ENCODE results near the gene CLEC2D.
"Not testable (repeated sequence)": the region's sequence is repeated elsewhere in the genome, so short reads cannot be mapped to it uniquely, and the experiment has no call there.

The CLEC2D gene

GRCh38 chr12:9699269-9699897, 29.9 kb downstream of the CLEC2D start:
- DNase-seq (ENCODE audit: low read depth in 2 of 2, low spot score in 1 of 2) = no peak

DNA sequence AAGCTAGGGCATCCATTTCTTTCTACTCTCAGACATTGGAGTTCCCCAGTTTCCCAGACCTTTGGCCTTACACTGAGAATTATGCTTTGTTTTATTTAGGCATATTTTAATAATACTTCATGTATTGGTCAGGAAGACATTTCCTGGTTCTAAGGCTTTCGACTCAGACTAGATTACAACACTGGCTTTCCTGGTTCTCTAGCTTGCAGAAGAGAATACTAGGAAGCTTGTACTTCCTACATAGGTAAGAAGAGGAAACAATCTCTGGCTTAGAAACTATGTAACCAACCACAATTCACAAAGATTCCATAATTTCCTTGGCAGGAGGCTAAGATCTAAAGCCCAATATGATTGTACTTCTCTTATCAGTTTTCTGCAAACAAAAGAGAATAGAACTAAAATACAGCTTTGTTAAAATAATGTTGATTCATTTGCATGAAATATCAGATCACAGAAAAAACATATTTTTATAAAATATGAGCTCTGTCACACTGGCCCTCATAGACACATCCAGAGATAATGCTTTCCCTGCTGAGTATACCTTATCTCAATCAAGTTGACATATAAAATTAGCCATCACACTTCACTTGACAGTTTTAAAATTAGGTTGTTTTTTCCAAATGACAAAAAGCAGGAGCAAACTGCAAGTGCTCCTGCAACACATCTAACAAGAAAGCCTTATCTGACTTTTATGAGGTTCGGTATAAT, 30.5 kb downstream of the CLEC2D start:
- DNase-seq (ENCODE audit: low read depth in 2 of 2, low spot score in 1 of 2) = no peak

- DNase-seq (ENCODE audit: low read depth in 2 of 2, low spot score in 1 of 2) = no peak
Observed at GRCh38 chr12:9700606-9700956, 31.1 kb downstream of the CLEC2D start.

GRCh38 chr12:9701380-9702154, 32.1 kb downstream of the CLEC2D start:
- DNase-seq (ENCODE audit: low read depth in 2 of 2, low spot score in 1 of 2) = no peak

DNA sequence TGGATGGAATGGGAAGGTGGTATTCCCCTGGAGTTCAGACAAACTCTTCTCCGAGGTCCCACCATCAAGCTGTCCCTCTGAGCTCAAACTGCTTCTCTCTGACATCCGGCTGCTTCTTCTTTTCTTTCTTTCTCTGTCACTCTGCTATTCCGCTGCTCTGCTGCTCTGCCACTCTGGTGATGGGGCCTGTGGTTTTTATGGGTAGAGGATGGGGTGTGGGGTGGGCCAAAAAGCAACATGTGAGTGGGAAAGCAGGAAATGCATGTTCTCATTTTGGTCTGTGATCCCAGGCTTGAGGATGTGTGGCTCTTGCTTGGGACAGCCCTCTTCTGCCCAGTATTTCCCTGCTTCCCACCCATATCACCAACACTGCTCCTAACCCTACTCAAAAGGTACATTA, 32.7 kb downstream of the CLEC2D start:
- no peak for DNase-seq (ENCODE audit: low read depth in 2 of 2, low spot score in 1 of 2)

- not testable (repeated sequence) for DNase-seq (ENCODE audit: low read depth in 2 of 2, low spot score in 1 of 2)
Observed at GRCh38 chr12:9704561-9704960, 35.0 kb downstream of the CLEC2D start.

- no peak for DNase-seq (ENCODE audit: low read depth in 2 of 2, low spot score in 1 of 2)
Observed at GRCh38 chr12:9706086-9706685, 36.7 kb downstream of the CLEC2D start.

DNA sequence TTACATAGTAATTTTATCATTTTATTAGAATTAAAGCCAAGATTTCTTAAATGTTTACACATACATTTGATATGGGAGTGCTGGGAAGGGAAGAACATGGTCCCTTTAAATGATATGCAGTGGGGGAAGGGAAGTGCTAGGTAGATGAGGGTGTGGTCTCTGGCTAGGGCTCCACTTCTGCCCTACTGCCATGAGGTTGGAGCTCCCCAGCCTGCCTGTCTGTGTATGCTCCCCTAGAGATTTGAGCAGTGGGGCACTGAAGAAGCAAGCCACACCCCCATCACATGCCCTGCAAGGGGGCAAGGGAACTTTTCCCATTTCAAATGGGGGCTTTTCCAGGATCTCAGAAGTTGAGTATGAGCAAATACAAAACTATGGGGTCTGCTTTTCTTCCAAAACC, 37.8 kb downstream of the CLEC2D start:
- no peak for DNase-seq (ENCODE audit: low read depth in 2 of 2, low spot score in 1 of 2)

DNA sequence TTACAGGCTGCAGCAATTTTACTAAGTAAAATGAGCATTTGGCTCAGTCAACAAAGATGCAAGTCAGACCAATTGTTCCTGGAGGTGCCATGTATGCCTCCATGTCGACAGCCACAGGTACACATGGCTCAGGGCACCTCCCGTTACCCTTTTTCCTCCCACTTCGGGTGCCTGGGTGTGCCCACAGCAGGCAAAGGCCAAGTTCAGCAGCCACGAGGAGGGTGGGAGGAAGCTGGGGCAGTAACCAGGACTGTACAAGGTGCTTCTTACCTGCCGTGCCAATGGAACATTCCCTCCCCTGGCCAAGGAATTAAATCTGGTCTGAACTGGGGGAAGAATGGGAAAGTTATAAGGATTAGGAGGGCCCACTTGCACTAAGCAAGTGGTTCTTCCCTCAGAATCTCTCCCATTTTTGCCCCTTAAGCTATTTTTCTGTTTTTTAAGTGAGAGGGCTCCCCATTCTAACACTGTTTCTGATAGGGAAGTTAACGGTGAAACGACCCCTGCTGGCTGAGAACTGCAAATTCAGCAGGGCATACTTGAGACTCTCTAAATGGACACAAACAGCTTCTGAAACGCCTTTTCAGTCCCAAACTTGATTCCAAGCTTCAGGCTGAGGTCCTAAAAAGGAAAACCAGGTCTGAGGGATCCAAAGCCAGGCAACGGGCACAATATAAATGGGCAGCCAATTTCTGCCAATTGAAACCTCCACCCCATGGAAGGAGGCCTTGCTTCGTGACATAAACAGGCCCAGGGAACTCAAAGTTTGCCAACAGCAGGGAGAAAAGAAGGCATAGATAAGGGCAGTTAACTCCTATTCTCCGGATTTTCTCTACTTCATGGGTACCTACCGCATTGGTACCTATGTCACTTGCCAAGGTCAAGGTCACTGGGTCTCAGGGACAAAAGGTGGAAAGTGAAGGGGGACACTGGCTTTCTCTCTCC, 38.6 kb downstream of the CLEC2D start:
- DNase-seq (ENCODE audit: low read depth in 2 of 2, low spot score in 1 of 2) = peak; percentile 33 to 38

- DNase-seq (ENCODE audit: low read depth in 2 of 2, low spot score in 1 of 2) = no peak
Observed at GRCh38 chr12:9708853-9709252, 39.3 kb downstream of the CLEC2D start.

GRCh38 chr12:9710584-9711375, 41.3 kb downstream of the CLEC2D start:
- no peak for DNase-seq (ENCODE audit: low read depth in 2 of 2, low spot score in 1 of 2)

DNA sequence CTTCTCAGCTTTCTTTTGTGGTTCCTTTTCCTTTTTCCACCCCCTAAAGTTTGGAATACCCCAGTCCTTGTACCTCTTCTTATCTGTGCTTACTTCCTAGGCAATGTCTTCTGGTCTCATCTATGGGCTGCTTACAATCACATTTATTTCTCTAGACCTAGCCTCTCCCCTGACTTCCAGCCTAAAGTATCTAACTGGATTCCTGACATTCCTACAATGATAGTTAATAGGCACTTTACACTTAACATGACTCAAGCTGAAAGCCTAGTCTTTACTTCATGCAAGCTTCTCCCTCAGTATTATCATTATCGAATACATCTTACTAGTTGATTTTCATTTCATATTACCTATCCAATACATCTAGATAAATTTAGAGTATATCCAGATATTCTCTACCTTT, 42.2 kb downstream of the CLEC2D start:
- DNase-seq (ENCODE audit: low read depth in 2 of 2, low spot score in 1 of 2) = no peak

- not testable (repeated sequence) for DNase-seq (ENCODE audit: low read depth in 2 of 2, low spot score in 1 of 2)
Observed at GRCh38 chr12:9713032-9713558, 43.6 kb downstream of the CLEC2D start.

- no peak for DNase-seq (ENCODE audit: low read depth in 2 of 2, low spot score in 1 of 2)
Observed at GRCh38 chr12:9717070-9717925, 47.8 kb downstream of the CLEC2D start.

- DNase-seq (ENCODE audit: low read depth in 2 of 2, low spot score in 1 of 2) = no peak
Observed at GRCh38 chr12:9718968-9719367, 49.5 kb downstream of the CLEC2D start.

DNA sequence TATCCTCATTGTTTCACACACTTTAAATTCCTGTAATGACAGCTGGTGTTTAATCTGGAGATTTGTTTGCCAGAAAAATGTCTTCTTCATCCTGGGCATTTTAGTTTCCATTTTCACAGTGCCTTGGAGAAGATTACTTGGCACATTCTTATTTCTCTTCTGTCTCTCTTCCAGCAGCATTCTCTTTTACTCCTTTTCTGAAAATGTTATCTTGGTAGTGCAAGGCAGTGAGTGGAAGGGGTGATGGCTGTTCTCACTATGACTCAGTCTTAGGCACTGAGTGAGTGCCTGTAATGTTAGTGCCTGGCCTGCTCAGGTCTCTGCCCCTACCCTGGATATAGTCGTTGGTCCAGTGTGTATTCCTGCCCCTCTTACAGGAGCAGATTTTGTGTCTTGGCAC, 50.3 kb downstream of the CLEC2D start:
- no peak for DNase-seq (ENCODE audit: low read depth in 2 of 2, low spot score in 1 of 2)

DNA sequence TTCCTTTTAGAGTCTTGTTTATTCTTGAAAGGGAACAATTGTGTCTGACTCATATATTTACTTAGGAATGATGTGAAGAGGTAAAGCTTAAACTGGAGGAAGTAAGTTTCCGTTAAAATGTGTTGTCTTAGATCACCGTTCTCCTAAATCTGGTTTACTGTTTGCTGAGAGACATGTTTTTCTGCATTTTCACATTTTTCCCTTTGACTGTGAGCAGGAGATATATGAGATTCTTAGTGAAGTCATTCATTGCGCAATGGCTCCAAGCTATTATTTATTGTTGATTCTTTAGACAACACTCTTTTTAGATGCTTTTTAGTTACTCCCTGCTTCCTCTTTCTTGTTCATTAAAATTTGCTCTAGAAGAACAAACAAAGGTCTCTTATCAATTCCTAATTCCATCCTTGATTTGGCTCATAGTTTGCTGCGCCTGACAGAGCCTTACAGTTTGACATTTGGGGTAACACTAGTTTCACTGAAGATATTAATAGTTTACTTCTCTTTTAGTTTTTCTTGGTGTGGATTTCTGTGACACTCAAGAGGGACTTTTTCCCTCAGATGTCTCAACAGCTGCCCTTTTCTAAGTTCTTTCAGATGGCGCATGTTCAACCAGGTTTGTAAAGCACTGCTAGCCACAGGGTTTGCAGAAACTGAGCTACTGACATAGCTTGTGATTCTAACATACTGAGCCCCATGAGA, 52.0 kb downstream of the CLEC2D start:
- no peak for DNase-seq (ENCODE audit: low read depth in 2 of 2, low spot score in 1 of 2)

DNA sequence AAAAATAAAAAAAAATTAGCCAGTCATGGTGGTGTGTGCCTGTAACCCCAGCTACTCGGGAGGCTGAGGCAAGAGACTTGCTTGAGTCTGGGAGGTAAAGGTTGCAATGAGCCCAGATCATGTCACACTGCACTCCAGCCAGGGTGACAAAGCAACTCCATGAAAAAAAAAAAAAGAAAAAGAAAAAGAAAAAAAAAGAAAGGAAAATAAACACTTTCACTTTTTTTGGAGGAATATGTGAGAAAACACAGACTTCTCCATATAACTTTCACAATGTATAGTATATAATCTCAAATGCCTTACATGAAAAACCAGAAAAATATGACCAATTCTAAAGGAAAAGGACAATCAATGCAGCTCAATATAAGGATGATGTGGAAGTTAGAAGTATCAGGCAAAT, 54.5 kb downstream of the CLEC2D start:
- DNase-seq (ENCODE audit: low read depth in 2 of 2, low spot score in 1 of 2) = no peak
